ENCODE data around the gene AP1M1.

The AP1M1 gene

DNA sequence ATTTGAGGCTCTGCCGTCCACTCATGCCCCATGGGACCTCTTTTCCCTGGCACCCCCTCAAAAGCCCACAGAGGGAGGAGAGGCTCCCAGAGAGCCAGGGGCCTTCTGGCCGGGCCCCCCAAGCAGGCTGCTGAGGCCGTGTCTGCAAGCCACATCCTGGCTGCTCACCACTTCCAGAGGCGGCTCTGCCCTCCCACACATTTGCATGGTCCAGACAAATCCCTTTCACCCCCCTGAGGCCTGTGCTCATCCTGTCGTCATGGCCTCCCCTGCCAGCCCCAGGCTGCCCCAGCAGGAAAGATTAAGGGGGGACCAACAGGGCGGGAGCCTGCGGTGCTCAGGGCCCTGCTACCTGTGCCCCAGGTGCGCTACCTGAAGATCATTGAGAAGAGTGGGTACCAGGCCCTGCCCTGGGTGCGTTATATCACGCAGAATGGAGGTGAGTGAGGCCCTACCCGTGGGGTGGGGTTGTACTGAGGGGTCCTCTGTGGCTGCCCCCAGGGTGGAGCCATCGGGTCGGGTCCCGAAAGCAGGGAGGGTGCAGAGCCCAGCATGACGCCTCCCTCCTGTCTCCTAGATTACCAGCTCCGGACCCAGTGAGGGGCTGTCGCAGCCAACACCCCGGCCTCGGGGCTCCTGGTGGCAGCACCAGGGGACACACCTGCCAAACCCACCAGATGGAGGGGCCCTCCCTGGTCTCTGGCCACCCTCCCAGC lies 36.3 kb downstream of the AP1M1 start:
- no peak for DNase-seq

DNA sequence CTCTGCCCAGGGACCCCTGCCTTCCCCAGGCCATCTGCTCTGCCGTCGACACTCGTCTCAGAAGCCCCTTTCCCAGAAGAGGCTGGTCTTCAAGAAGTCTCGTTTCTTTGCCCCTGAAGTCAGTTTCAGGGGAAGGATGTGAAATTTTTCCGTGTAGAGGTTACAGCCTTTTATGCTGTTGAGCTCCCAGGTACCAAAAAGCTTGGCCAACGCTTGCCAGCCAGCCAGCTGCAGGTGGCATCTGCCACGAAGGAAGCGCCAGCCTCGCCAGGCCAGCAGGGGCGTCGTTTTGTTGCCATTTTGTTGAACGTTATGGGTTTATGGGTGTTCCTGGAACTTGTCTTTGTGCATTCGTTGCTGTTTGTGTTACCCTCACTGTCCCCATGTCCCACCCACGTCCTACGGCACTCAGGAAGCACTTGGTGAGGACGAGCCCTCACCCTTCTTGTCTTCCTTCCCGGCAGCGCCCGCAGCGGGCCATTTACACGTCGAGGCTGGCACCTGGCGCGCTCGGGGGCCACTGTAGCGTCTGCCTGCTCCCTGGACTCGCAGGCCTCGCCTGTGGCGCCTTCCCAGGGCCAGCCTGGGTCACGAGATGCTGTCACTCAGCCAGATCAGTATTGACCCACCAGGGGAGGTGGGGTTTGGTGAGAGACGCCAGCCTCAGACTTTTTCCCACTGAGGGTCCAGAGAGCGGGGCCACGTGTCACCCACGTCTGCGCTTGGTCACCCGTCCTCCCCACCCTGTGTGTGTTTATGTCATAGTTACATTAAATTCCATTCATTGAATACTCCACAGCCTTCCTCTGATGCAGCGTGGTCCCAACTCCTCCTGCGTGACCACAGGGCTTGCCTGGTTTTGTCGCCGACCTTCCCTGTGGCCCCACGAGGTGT lies 37.1 kb downstream of the AP1M1 start:
- DNase-seq: no peak

DNA sequence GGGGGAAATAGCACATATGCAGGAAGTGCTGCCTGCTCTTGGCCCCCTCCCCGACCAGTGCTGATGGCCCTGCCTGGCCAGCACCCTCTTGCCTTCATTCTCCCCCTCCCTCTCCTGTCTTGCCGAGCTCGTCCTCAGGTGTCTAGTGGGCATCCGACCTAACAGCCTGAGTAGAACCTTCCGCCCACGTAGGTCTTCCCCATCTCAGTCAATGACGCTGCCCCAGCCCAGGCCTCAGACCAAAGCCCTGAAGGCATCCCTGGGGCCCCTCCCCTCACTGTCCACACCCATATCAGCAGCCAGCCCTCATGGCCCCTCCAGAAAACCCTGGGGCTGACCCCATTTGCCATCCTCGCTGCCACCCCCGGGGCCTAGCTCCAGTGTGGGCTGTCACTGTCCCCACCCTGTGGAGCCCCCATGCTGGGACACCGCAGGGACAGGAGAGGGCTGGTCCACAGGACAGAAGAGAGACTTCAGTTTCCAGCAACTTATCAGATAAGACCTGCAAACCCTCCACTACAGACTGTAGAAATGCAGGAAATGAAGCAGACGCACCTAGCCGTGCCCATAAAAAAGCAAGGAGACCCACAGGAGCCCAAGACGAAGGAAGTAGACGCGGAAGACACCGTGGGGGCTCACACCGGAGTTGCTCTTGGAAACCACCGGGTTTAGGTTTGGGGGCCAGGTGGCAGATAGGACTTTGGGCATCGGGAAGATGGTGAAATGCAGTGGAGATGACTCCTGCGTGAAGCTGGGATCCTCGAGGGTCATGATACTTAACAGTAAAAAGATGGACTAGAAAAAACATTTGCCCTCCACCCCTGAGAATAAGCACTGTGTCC lies 38.3 kb downstream of the AP1M1 start:
- DNase-seq: no peak

DNA sequence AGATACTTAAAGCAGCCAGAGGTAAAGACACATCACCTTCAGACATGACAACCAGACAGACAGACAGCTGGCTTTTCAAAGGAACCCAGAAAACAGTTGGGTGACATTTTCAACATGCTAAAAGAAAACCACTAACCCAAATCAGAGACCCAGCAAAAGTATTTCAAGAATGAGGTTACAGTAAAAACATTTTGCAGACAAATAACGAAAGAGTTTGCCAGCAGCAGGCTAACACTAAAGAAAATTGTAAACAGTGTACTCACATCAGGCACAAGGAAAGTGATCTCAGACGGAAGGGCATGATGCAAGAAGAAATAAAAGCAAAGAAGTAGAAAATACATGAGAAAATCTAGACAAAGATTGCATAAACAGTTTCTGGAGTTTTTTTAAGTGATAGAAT lies 46.4 kb downstream of the AP1M1 start:
- DNase-seq: no peak

DNA sequence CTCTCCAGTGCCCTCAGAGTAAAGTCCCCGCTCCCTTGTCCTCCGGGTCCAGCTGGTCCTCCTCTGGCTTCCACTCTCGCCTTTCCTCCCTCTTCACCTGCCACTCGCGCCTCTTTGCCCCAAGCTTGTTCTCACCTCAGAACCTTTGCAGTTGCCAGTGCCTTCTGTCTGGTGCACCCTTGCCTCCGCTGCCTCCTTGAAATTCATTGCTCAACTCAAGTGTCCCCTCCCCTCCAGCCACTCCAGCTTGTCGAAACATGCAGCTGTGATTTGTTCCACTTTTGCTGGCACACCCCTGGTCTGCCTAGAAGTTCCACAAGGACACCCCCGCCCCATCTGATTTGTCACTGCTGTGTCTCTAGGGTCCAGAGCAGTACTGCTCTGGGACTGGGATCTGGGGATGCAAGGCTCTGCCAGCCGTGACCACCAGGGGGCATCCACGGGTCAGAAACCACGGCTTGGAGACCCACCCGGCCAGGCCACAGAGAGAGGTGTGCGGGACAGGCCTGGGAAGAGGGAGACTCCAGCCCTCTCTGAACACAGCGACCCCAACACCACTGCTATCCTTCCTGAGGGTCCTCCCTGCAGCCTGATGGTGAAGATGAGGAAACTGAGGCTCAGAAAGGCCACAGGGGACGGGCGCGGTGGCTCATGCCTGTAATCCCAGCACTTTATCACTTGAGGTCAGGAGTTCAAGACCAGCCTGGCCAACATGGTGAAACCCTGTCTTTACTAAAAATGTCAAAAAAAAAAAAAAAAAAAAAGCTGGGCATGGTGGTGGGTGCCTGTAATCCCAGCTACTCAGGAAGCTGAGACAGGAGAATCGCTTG lies 49.9 kb downstream of the AP1M1 start:
- peak; percentile 28 to 46 for DNase-seq

DNA sequence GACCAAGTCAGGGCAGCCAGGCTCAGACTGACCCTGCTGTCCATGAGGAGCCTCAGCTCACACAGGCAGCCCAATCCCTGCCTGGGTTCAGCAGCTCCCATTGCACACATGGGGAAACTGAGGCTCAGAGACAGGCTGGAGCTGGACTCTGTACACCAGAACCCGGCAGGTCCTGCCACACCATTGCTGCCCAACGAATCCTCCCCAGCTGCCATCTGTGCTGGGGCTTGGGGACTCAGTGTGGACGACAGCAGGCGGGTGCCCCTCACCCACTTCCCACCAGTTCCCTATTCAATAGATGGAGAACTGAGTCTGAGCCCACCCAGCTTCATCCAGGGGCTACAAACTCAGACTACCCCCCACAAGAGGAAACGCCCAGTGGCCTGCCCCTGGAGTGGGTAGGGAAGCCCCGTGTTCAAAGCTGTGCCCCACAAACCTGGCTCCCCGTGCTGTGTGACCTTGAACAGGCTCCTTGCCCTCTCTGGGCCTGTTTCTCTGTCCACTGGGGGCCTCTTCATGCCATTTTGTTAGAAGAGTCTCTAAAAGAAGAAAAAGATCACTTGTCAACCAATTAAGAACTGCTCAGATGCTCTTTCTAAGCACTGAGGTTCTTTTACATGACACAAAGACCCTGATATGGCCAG lies 50.8 kb downstream of the AP1M1 start:
- no peak for DNase-seq

DNA sequence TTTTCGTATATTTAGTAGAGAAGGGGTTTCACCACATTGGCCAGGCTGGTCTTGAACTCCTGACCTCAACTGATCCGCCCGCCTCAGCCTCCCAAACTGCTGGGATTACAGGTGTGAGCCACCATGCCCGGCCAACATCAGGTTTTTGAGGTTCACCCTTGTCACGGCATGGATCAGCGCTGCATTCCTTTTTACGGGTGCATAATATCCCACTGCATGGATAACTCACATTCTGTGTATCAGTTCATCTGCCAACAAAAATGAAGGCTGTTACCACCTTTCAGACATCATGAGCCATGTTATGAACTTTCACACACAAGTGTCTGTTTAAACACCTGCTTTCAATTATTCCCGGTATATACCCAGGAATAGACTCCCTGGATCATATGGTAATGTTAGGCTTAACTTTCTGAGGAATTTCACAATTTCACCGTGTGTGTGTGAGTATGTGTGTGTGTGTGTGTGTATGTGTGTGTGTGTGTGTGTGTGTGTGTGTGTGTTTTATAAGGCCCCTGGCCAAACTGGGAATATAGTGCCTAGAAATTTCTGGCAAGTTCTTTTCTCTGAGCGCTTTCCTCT lies 52.2 kb downstream of the AP1M1 start:
- DNase-seq: no peak

DNA sequence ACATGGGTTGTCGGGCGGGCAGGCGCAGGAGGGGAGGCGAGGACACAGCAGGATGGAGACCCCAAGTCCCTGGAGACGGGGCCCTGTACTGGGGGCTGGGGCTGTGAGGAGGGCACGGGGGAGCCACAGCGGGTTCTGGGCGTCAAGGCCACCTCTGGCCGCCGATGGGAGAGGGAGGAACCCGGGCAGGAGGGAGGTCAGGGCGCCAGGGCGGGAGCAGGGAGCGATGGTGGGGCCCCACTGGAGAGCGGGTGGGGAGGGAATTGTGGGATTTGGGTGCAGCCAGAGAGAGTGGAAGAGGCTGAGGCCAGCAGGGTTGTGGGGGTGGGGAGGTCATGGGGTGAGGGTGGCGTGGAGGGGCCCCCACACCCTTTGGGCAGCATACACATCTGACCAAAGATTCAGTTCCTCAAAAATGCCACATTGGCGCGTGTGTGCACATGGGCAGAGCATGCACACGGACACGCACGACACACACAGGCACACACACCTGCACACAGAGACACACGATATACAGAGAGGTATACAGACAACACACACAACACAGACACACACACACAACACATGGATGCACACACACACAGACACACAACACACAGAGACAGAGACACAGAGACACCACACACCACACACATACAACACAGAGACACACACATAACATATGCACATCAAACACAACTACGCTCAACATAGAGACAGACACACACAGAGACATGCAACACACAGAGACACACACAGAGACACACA lies 54.9 kb downstream of the AP1M1 start:
- DNase-seq: no peak

DNA sequence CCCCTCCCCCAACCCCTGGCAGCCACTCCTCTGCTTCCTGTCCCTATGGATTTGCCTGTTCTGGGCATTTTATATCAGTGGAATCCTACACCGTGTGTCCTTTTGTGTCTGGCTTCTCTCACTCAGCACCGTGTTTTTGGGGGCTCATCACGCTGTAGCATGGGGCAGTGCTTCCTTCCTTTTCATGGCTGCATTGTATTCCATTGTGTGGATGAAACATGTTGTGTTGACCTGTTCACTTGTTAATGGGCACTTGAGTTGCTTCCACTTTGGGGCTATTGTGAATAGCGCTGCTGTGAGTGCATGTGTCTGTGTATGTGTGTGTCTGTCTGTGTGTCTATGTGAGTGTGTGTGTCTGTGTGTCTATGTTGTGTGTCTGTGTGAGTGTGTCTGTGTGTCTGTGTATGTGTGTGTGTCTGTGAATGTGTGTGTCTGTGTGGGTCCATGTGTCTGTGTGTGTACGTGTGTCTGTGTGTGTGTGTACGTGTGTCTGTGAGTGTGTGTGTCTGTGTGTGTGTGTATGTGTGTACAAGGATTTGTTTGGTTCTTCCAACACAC lies 57.2 kb downstream of the AP1M1 start:
- DNase-seq: no peak

DNA sequence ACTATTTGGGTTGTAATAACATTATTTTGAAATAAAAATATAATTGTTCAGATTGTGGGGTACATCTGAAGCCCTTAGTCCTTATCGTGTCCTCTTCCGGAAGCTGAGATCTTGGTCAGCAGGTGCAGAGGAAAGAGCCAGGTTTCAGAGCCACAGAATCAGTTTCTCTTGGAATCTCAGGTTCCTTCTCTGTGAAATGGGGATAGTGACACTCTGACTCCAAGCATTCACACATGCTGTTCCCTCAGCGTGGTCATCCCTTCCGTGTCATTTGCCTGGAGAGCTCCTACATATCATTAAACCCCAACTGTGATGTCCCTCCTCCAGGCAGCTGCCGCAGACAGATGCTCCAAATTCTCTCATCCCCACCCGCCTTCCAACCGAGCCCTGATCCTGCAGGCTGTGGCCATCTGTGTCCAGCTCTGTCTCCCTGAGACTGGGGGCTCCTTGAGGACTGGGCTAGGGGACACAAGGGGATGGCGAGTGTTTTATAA lies 59.8 kb downstream of the AP1M1 start:
- DNase-seq: no peak

DNA sequence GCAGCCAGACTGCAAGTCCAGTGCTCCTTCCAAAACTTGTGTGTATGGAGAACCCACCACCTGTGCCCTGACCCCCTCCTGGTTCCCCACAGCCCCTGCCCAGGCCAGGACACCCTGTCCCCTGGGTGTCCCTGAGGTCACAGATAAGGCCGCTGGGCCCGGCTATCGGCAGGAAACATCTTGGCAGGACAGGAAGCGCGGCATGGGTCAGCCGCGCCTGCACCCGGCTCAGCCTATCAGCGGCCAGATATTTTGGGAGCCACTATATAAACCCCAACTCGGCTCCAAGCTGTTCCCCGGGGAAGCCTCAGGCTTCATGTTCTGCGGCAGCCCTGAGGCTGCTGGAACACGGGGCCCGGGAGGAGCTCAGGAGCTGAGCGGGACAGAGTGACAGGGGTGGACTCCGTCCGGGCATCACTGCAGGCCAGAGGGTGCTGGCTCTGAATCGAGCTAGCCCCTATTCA lies 60.8 kb downstream of the AP1M1 start:
- DNase-seq: no peak

DNA sequence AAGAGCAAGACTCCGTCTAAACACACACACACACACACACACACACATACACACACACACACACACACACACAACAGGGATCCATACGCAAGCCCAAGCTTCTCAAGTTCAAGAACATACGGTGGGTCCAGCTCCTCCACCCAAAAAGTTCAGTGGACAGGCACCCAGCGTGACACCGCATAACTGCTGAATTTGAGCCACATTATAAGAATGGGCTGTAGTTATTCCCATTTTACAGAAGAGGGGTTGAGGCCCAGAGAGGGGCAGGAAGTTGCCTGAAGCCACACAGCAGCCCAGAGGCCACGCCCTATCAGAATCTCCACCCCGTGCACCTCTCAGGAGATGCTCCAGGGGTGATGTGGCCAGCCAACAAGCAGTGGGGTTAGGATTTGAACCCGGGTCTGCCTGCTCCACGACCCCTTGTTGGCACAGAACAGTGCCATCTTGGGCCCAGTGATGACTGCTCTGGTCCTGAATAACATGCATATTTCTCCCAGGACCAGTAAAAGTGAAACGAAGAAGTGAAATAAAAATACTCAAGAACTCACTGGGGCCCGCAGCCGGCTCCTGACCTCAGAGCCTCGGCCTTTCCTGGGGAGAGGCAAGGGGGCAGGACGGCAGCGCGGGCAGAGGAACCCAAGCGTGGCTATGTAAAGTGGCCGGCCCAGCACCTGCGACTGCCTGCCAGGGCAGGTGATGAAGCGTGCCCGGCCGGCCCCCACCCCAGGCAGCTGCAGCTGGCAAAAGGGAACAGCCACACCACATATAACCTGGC lies 61.9 kb downstream of the AP1M1 start:
- no peak for DNase-seq

DNA sequence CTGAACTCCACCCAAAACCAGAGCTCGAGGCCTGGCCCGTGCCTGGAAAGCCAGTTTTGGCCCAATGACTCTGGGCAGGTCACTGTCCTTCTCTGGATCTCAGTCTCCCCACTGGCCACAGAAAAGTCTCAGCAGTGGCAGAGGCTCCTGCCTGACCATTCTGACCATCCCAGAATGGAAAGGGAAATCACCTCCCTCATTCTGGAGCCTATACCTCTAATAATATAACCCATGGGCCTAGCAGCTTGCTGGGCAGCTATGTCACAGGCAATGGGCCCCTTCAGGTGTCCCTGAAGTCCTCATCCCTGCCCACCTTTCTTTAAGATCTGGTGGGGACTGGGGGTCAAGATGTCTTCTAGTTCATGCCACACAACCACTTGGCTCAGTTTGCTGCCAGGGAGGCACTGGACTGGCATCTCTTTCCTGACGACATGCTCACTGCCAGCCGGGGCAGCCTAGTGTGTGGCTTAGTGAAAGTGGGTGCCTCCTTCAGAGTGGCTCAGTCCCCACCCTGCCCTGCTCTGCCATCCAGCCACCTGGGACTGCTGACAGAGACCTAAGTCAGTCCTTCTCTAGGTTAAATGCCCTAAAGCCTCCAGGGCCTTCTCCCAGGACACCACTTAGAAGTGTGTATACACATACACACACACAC lies 62.6 kb downstream of the AP1M1 start:
- no peak for DNase-seq

DNA sequence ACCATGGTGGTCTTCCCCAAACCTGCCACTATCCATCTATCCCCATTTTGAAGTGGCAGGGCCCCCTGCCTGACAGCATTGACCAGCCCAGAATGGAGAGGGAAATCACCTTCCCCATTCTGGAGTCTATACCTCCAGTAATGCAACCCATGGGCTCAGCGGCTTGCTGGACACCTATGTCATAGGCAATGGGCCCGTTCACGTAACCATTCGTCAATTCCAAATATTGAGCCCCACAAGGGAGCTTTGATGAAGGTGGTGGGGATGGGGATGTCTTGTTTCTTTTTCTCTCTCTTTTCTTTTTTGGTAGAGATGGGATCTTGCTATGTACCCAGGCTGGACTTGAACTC lies 63.1 kb downstream of the AP1M1 start:
- no peak for DNase-seq

DNA sequence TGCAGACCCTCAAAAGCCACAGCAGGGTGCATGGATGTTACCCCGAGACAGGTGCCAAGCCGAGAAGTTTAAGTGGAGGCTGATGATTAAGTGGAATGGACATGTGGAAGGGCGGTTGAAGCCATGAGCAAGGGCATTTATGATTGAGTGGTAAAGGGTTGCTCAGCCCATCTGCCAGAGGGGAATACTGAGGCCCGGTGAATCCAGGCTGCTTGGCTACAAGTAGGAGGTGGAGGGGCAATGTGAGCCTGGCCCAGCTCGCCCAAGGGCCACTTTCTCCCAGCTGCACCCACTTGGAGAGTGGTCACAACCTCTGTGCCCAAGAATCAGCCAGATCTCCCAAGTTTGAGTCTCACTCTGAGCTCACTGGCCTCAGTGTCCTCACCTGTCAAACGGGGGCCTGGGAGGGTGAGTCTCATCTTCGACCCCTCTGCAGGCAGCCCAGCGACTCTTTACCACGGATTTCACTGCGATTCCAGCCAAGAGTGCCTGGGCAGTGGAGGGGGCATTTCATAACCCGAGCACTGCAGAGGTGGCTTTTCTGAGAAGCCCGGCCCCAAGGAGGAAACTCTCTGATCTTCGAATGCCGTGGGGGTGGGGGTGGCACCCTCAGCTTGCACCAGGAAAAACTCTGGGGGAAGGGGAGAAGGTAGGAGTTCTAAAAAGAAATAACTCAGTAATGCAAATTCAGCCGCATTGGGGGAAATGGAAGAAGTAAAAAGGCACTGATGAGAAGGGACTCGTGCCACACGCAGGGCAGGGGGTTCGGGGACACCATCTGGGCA lies 64.1 kb downstream of the AP1M1 start:
- DNase-seq: no peak

DNA sequence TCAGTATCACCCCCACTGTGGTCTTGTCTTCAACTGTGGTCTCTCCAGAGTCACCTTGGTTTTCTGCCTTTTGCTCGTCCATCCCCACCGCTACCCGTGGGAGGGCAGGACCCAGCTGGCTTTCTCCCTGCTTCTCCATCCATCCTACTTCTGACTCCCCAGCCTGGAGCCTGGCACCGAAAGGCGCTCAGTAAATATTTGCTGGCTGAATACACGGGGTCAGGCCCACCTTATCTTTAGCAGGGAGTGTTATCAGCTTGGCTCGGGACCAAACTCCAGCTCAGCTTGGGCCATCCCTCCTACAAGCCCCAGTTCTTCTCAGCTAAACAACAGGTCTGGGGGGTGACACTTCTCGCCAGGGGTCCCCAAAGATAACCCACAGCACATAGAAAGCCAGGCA lies 64.9 kb downstream of the AP1M1 start:
- DNase-seq: no peak

DNA sequence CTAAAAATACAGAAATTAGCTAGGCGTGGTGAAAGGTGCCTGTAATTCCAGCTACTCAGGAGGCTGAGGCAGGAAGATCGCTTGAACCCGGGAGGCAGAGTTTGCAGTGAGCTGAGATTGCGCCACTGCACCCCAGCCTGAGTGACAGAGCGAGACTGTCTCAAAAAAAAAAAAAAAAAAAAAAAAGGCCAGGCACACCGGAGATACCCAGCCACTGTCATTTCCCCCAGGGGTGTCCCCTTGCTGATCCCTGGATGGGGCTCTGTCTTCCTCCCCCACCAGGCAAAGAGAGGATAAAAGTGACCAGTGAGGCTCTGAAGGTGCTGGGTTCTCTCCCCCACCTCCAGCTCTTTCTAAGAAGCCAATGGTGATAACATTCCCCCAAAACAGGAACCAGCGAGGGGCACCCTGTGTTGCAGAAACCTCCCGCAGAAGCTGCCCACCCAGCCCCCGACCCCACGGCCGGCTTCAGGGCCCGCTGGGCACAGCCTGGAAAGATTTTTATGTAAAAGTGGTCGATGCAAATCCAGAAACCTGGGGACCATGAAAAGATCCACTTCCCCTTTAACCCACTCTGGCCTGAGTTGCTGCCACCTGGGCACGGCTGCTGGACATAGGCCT lies 65.5 kb downstream of the AP1M1 start:
- no peak for DNase-seq

DNA sequence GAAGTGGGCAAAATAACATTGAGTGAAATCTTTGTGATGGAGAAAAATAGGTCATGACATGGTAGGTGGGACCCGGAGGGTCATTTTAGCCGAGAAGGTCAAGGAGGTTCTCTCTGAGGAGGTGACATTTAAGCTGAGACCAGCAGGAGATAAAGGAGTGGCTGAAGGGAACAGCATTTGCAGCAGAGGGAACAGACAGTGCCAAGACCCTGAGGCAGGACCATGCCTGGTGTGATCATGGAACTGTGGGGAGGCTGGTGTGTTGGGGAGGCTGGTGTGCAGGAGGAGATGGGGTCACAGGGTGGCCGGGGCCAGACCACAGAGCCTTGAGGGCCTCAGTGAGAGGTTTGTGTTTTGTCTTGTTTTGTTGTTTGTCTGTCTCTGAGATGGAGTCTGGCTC lies 67.5 kb downstream of the AP1M1 start:
- no peak for DNase-seq

Measured in NCI-H1930 (cell line).